K562 (cell line): ENCODE results near the gene LRGUK.

ENCODE experiments used
- PCBP2 ChIP-seq: fragments of 200-400 bp; formaldehyde crosslinking; IDR thresholded peaks from 2 replicates; pipeline ENCODE4 v1.6.1; 2018; ENCODE audit warnings: low read length, low read depth, mild to moderate bottlenecking, moderate library complexity; ENCODE audit not compliant: poor library complexity, severe bottlenecking
- ZBTB7A ChIP-seq: IDR thresholded peaks from 2 replicates; pipeline ENCODE4 v1.6.1; 2011; ENCODE audit warnings: low read depth, mild to moderate bottlenecking, low read length, moderate library complexity, borderline replicate concordance; ENCODE audit not compliant: control insufficient read depth
- TF ChIP-seq, protein P1 (sequence below), 2 experiments: IDR thresholded peaks; 2 replicates each; pipeline ENCODE4 v1.6.1; 2011; ENCODE audit warnings: borderline replicate concordance in 1 of 2, control low read depth in 1 of 2, low read depth in 1 of 2, low read length in 1 of 2, mild to moderate bottlenecking in 1 of 2, mixed read lengths in 1 of 2, moderate library complexity in 1 of 2; ENCODE audit not compliant: insufficient read depth in 1 of 2, insufficient read length in 1 of 2, poor library complexity in 1 of 2, severe bottlenecking in 1 of 2; ENCODE audit errors: extremely low read depth in 1 of 2

DNA sequence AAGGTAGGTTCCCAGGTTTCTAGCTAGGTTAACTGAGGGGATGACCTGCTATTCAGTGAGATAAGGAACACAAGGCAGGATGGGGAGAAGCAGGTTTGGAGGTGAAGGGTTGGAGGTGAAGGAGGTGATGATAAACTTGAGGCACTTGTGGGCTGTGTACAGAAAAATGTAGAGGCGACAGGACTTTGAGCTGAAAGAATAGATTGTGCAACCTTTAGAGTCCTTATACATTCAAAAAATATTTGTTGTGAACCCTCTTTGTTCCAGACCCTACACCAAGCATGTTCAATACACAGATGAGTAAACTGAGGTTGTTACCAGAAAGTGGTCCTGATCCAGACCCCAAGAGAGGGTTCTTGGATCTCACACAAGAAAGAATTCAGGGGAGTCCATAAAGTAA lies 45.4 kb upstream of the LRGUK start:
- TF ChIP-seq, protein P1, sequence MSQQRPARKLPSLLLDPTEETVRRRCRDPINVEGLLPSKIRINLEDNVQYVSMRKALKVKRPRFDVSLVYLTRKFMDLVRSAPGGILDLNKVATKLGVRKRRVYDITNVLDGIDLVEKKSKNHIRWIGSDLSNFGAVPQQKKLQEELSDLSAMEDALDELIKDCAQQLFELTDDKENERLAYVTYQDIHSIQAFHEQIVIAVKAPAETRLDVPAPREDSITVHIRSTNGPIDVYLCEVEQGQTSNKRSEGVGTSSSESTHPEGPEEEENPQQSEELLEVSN (IDR thresholded peaks at IDR 0.05; ENCODE audit: borderline replicate concordance in 1 of 2, extremely low read depth in 1 of 2, insufficient read depth in 1 of 2, insufficient read length in 1 of 2, low read depth in 1 of 2, low read length in 1 of 2, poor library complexity in 1 of 2, severe bottlenecking in 1 of 2) = no peak
- TF ChIP-seq PCBP2 = no peak
- no peak for TF ChIP-seq ZBTB7A
